KOPT-K1 (cell line): ENCODE measurements around the gene TCP11.

Source experiments
- H3K27ac ChIP-seq: fragments of 200-600 bp; sonication (generic); 2 replicates; pipeline ENCODE4 v1.5.1; 2016; ENCODE audit warnings: antibody characterized with exemption, mild to moderate bottlenecking, low read depth, low read length; ENCODE audit not compliant: poor library complexity, severe bottlenecking
- H3K36me3 ChIP-seq: fragments of 200-600 bp; sonication (generic); 2 replicates; pipeline ENCODE4 v1.5.1; 2017; ENCODE audit warnings: antibody characterized with exemption, mild to moderate bottlenecking, low read length, moderate library complexity; ENCODE audit not compliant: insufficient read depth
- H3K9me3 ChIP-seq: fragments of 200-600 bp; sonication (generic); 2 replicates; pipeline ENCODE4 v1.5.1; 2017; ENCODE audit warnings: antibody characterized with exemption, low read length, mild to moderate bottlenecking; ENCODE audit not compliant: insufficient read depth, poor library complexity, severe bottlenecking

Gene TCP11

GRCh38 chr6:35163836-35164235, 22.7 kb upstream of the TCP11 start:
- no peak overlapping the region for H3K27ac ChIP-seq
- H3K9me3 ChIP-seq = no peaks in the 10 kb centered on the region
- no peaks in the 10 kb centered on the region for H3K36me3 ChIP-seq

GRCh38 chr6:35161776-35162607, 20.9 kb upstream of the TCP11 start:
- Histone ChIP-seq H3K9me3 (no peaks in the 10 kb centered on the region), H3K36me3 (no peaks in the 10 kb centered on the region), H3K27ac (no peak overlapping the region)

DNA sequence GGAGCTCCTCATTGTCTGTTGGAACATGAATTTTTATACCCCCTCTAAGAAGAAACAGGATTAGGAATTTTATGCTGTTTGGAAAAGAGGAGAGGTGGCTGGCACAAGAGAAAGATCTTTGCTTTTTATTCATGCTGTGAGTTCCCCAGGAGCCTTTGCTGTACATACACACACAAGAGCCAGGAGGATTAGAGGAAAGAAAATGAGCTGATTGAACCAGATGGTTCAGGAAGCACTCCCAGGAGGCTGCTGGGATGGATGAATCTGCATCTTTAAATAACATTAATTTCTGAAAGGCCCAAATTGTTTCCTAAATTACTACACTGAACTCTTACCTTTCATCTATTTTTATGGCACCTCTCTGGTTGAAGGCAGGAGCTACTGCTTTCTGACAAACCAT, 20.1 kb upstream of the TCP11 start:
- Histone ChIP-seq H3K9me3 (no peaks in the 10 kb centered on the region), H3K36me3 (no peaks in the 10 kb centered on the region), H3K27ac (no peak overlapping the region)

GRCh38 chr6:35160642-35161041, 19.5 kb upstream of the TCP11 start:
- Histone ChIP-seq H3K27ac (no peak overlapping the region), H3K36me3 (no peaks in the 10 kb centered on the region), H3K9me3 (no peaks in the 10 kb centered on the region)

DNA sequence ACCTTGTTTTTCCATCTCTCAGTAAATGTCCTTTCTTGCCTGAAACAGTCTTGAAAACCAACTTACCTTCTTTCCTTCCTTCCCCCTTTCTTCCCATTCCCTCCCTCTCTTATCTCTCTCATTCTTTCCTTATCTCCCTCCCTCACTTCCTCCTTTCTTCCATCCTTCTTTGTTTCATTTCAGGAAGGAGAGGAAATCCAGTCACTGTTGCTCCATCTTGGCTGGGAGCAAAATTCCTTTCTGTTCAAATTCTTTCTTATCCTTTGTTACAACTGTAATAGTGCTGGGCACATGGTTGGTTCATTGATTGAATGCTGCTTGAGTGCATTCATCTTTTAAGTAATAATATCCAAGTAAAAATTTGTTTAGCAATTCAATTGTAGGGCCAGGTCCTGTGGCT, 17.4 kb upstream of the TCP11 start:
- Histone ChIP-seq H3K9me3 (no peaks in the 10 kb centered on the region), H3K36me3 (no peaks in the 10 kb centered on the region), H3K27ac (no peak overlapping the region)

GRCh38 chr6:35154947-35155346, 13.8 kb upstream of the TCP11 start:
- no peaks in the 10 kb centered on the region for H3K9me3 ChIP-seq
- no peaks in the 10 kb centered on the region for H3K36me3 ChIP-seq
- H3K27ac ChIP-seq = no peak overlapping the region

DNA sequence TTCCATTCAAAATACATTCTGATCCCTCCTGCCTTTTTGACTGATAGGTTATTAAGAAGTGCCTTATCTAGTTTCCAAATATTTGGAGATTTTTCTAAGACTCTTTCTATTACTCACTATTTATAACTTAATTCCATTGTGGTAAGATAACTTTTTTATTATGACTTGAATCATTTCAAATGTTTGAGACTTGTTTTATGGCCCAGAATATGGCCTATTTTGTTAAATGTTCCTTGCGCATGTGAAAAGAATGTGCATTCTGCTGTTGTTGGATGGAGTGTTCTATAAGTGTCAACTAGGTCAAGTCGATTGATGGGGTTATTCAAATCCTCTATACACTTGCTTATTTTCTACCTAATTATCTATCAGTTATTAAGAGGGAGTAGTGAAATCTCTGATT, 13.1 kb upstream of the TCP11 start:
- no peaks in the 10 kb centered on the region for H3K36me3 ChIP-seq
- H3K27ac ChIP-seq = no peak overlapping the region
- H3K9me3 ChIP-seq = no peaks in the 10 kb centered on the region

- Histone ChIP-seq H3K36me3 (no peaks in the 10 kb centered on the region), H3K27ac (no peak overlapping the region)
Observed at GRCh38 chr6:35152067-35152707, 11.0 kb upstream of the TCP11 start.

GRCh38 chr6:35151466-35151865, 10.3 kb upstream of the TCP11 start:
- Histone ChIP-seq H3K36me3 (no peaks in the 10 kb centered on the region), H3K9me3 (no peaks in the 10 kb centered on the region), H3K27ac (no peak overlapping the region)

More at GRCh38 chr6:35152067-35152707, 11.0 kb upstream of the TCP11 start:
- no peaks in the 10 kb centered on the region for H3K9me3 ChIP-seq

GRCh38 chr6:35149891-35150566, 8.9 kb upstream of the TCP11 start:
- Histone ChIP-seq H3K27ac (no peak overlapping the region), H3K36me3 (no peaks in the 10 kb centered on the region), H3K9me3 (no peaks in the 10 kb centered on the region)

- Histone ChIP-seq H3K36me3 (no peaks in the 10 kb centered on the region), H3K27ac (no peak overlapping the region), H3K9me3 (no peaks in the 10 kb centered on the region)
Observed at GRCh38 chr6:35148167-35148741, 7.1 kb upstream of the TCP11 start.

GRCh38 chr6:35147486-35147885, 6.3 kb upstream of the TCP11 start:
- Histone ChIP-seq H3K27ac (no peak overlapping the region), H3K9me3 (no peaks in the 10 kb centered on the region), H3K36me3 (no peaks in the 10 kb centered on the region)

DNA sequence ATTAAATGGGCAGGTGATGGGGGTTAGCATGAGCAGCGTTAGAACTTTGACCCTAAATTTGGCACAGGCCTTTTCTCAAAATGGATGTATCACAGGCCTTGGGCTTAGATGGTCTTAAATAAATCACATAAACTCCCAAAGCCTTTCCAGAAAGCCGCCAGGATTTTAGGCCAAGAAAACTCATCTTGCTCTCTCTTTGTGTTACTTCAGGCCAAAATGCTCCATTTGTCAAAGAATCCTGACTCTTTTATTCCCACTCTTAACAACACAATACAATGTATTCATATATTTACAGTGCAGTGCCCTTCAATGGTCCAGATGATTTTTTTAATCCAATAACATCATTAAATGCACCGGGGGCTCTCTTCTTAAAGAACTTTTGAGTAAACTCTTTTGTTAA, 5.9 kb upstream of the TCP11 start:
- Histone ChIP-seq H3K9me3 (no peaks in the 10 kb centered on the region), H3K36me3 (no peaks in the 10 kb centered on the region), H3K27ac (no peak overlapping the region)

- no peaks in the 10 kb centered on the region for H3K9me3 ChIP-seq
- H3K27ac ChIP-seq = no peak overlapping the region
Observed at GRCh38 chr6:35146453-35146852, 5.3 kb upstream of the TCP11 start.

DNA sequence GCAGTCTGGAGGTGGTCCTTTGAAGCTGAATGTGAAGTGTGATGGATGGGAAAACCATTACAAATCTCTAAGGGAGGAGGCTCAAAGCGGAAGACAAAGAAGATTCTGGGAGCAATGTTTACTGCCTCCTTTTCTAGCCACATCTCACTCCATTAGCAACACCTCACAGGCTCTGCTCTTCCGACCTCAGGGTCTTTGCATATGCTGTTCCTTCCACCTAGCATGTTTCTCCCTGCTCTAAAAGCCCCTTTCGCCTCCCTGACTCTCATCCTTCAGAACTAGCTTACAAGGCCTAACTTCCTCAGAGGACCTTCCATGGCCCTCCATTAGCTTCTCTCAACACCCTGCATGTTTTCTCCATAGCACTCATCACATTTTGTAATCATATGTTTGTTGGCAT, 4.6 kb upstream of the TCP11 start:
- no peak overlapping the region for H3K27ac ChIP-seq
- H3K9me3 ChIP-seq = no peaks in the 10 kb centered on the region
- no peaks in the 10 kb centered on the region for H3K36me3 ChIP-seq

More at GRCh38 chr6:35146453-35146852, 5.3 kb upstream of the TCP11 start:
- no peaks in the 10 kb centered on the region for H3K36me3 ChIP-seq
